Adrenal gland (tissue), 12 donors: ENCODE results near the gene HOXB2. TPM values are rescaled to one million over a fixed set of nuclear protein-coding genes. Genes with fewer than 3 reads are reported as not detected.

Experiments used
- DNase-seq, 7 donors: peaks; one replicate each; pipeline ENCODE4 v3.0.0-alpha.2; 2019 to 2020
- H3K27ac ChIP-seq, 5 donors: fragments of 200-600 bp; sonication (generic) in 4 of 5; 1 replicate in 3 of 5; 2 replicates in 2 of 5; pipeline versions ENCODE4 v1.5.1 to v1.8.0; 2016 to 2020; ENCODE audit warnings: mild to moderate bottlenecking in 1 of 5
- H3K27me3 ChIP-seq: fragments of 200-600 bp; 2 replicates; pipeline ENCODE4 v1.8.0; 2021
- H3K36me3 ChIP-seq, 2 donors: fragments of 200-600 bp; replicated peaks in 1 of 2; 1 replicate in 1 of 2; 2 replicates in 1 of 2; pipeline versions ENCODE4 v1.5.1 to v1.8.0; 2018 to 2022
- H3K4me1 ChIP-seq, 2 donors: fragments of 200-600 bp; replicated peaks in 1 of 2; 1 replicate in 1 of 2; 2 replicates in 1 of 2; pipeline versions ENCODE4 v1.5.1 to v1.8.0; 2018 to 2021
- H3K4me3 ChIP-seq, 4 donors: fragments of 200-600 bp; sonication (generic) in 3 of 4; one replicate each; pipeline ENCODE4 v1.5.1; 2016 to 2018
- H3K9me3 ChIP-seq, 3 donors: fragments of 200-600 bp; sonication (generic) in 1 of 3; replicated peaks in 1 of 3; 1 replicate in 2 of 3; 2 replicates in 1 of 3; pipeline versions ENCODE4 v1.5.1 to v1.8.0; 2016 to 2021
- POLR2A ChIP-seq, 2 donors: fragments of 450-650 bp; IDR thresholded peaks; one replicate each; pipeline ENCODE4 v1.6.1; 2017; ENCODE audit warnings: antibody characterized with exemption in 2 of 2, mild to moderate bottlenecking in 2 of 2, moderate library complexity in 1 of 2
- WGBS, 4 donors: extraction: QIAGEN DNeasy Blood & Tissue Kit in 2 of 4; methylation state at CpG; one replicate each; pipeline versions ENCODE4 v1.1.5 to v1.1.7; 2013 to 2017; 5-methylcytosine and 5-hydroxymethylcytosine counted together
- intact Hi-C, 2 donors: fragments of 100-400 bp; cut with DNase I; formaldehyde crosslinking; loops; one replicate each; pipeline versions ENCODE4 v1.14.1 to v1.15.0; 2022 to 2023
- polyA plus RNA-seq, 3 donors: library from polyadenylated mRNA; stranded (reverse); fragments of 200-250 nt in 2 of 3; fragments of 350-450 nt in 1 of 3; fragmentation: Illumina TruSeq in 1 of 3; extraction: RNeasy Lipid Tissue Mini Kit (QIAGEN cat#74804) in 1 of 3; gene quantifications; one replicate each; pipeline ENCODE4 v1.2.3, GENCODE V29; 2013 to 2014
- total RNA-seq, 9 donors: library from RNA; depleted of rRNA in 4 of 9; stranded (reverse); fragments of >200 nt in 4 of 9; fragments of 120-200 nt in 1 of 9; fragmentation: NEBNext Ultra II Directional in 1 of 9; extraction: Animal tissue kit (Norgen Biotek cat#: 25700) in 1 of 9; gene quantifications; one replicate each; pipeline versions ENCODE4 v1.1.0 to v1.2.4, GENCODE V29; 2013 to 2023
- TF ChIP-seq, protein P1 (sequence below), 6 experiments: fragments of 450-650 bp in 4 of 6; fragments of 200-600 bp in 2 of 6; sonication (generic) in 1 of 6; IDR thresholded peaks; 1 replicate in 5 of 6; 2 replicates in 1 of 6; pipeline versions ENCODE4 v1.5.1 to v1.8.0; 2016 to 2021; ENCODE audit warnings: antibody characterized with exemption in 6 of 6, mild to moderate bottlenecking in 2 of 6, moderate library complexity in 1 of 6
- donor health status: healthy with polysubstance abuse.
- donor health status: Bipolar disorder and iron deficiency.
- donor health status: DM: yes; HTN: yes; CAD: no.
- donor health status: DM: no; HTN: no; CAD: no.
- donor health status: DM: no; HTN: no; CAD: no.
- donor health status: DM: yes; HTN: yes; CAD: no.

The HOXB2 gene
- total and polyA plus RNA-seq, 12 donors = 6.3 to 73.6 (median 27.5) TPM

DNA sequence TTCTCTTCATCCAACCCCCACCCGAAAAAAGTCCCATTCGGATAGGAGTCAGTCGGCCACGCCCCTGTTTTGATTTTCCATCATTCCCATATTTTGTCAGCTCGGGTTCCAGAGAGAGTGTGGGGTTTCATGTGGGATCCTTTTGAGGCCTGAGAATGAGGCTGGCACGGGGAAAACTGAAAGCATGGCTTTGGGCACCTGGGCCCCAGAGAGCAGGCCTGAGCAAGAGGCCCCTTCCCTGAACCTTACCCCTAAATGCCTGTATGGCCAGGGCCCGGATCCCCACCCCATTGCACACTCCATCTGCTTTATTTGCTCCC, 37.8 kb upstream of the HOXB2 start:
- no peaks in the 10 kb centered on the region for H3K9me3 ChIP-seq
- H3K4me1 ChIP-seq = peaks cover 0 to 38% of the 10 kb centered on the region in 2 donors
- intact Hi-C loops = no loop called here
- H3K27me3 ChIP-seq = no peaks in the 10 kb centered on the region
- H3K27ac ChIP-seq = peak overlapping the region in 3 of 5 donors; percentile 76 to 86 (median 84)
- no peak for DNase-seq
- no peaks in the 10 kb centered on the region for H3K36me3 ChIP-seq
- H3K4me3 ChIP-seq = peak overlapping the region in 1 of 4 donors; percentile 62
- TF ChIP-seq POLR2A (IDR thresholded peaks at IDR 0.05) = no peak
- TF ChIP-seq, protein P1, sequence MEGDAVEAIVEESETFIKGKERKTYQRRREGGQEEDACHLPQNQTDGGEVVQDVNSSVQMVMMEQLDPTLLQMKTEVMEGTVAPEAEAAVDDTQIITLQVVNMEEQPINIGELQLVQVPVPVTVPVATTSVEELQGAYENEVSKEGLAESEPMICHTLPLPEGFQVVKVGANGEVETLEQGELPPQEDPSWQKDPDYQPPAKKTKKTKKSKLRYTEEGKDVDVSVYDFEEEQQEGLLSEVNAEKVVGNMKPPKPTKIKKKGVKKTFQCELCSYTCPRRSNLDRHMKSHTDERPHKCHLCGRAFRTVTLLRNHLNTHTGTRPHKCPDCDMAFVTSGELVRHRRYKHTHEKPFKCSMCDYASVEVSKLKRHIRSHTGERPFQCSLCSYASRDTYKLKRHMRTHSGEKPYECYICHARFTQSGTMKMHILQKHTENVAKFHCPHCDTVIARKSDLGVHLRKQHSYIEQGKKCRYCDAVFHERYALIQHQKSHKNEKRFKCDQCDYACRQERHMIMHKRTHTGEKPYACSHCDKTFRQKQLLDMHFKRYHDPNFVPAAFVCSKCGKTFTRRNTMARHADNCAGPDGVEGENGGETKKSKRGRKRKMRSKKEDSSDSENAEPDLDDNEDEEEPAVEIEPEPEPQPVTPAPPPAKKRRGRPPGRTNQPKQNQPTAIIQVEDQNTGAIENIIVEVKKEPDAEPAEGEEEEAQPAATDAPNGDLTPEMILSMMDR (IDR thresholded peaks at IDR 0.05) = no peak
- 41 to 65% (median 53%) methylated on average over 7 of the region's 7 CpGs for whole genome bisulfite sequencing, 4 donors

DNA sequence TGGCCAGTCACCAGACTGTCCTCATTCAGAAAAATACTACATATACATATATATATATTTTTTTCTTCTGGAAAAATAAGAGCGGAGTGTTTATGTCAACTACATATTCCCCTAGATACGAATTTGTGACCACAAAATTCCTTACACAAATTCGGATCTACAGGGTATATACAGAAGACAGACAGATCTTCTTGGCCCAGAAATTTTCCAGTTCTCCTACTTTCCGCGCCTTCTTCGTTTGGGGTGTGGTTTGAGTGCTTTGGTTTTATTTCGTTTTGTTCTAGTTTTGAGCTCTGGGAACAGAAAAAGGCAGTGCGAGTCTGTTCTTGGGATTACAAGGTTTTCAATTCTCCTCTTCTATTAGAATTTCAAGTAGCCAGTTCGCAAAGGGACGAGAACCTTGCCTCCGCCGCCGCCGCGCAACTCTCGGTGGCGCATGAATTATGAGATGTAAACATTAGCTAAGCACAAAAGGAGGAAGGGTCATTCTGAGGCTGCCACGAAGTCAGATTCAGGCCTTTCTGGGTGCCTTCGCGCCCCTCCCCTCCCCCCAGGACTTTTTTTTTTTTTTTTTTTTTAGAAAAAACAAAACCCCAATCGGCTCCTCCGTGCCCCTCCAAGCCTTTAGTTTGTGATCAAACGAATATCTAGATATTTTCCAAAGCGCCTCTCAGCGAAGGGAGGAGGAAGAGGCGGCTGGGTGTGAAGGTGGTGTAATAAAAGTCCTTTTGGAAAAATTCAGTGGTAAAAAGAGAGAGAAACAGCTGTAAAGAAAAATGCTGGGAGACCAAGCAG, 35.0 kb upstream of the HOXB2 start:
- H3K4me3 ChIP-seq = no peak overlapping the region
- peaks cover 3 to 36% of the 10 kb centered on the region in 2 donors for H3K4me1 ChIP-seq
- DNase-seq = no peak
- 58 to 71% (median 61%) methylated on average over 26 of the region's 26 CpGs for WGBS, 4 donors
- intact Hi-C loops = loop anchor here (5.0 kb wide), 1 partner anchor 38 kb away; no protein-coding TSS in a partner anchor
- no peak for TF ChIP-seq POLR2A (IDR thresholded peaks at IDR 0.05)
- TF ChIP-seq, protein P1 (IDR thresholded peaks at IDR 0.05) = no peak
- peak overlapping the region in 2 of 5 donors; percentile 84 to 86 for H3K27ac ChIP-seq
- H3K27me3 ChIP-seq = no peaks in the 10 kb centered on the region
- no peaks in the 10 kb centered on the region for H3K36me3 ChIP-seq
- H3K9me3 ChIP-seq = no peaks in the 10 kb centered on the region

DNA sequence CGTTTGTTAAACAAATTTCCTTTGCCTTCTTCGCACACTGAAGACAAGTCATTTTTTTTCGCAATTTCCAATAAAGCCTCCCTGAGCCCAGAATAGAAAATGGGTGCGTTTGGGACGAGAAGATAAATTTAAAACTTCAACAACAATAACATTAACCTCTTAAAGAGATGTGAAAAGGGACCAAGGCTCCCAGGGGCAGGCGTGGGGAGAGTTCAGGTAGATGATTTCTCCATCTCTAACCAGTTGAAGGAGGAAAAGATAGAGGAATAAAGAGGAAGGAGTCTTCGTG, 34.5 kb upstream of the HOXB2 start:
- Histone ChIP-seq H3K27ac (peak overlapping the region in 2 of 5 donors; percentile 84 to 87), H3K36me3 (no peaks in the 10 kb centered on the region), H3K27me3 (no peaks in the 10 kb centered on the region), H3K9me3 (no peaks in the 10 kb centered on the region), H3K4me3 (peak overlapping the region in 1 of 4 donors; percentile 85), H3K4me1 (peaks cover 3 to 36% of the 10 kb centered on the region in 2 donors)
- 52 to 65% (median 58%) methylated on average over 7 of the region's 7 CpGs for WGBS, 4 donors
- intact Hi-C loops = loop anchor here (5.0 kb wide), 1 partner anchor 37 kb away; no protein-coding TSS in a partner anchor
- TF ChIP-seq POLR2A (IDR thresholded peaks at IDR 0.05) = no peak
- TF ChIP-seq, protein P1 (IDR thresholded peaks at IDR 0.05) = no peak
- DNase-seq = no peak

DNA sequence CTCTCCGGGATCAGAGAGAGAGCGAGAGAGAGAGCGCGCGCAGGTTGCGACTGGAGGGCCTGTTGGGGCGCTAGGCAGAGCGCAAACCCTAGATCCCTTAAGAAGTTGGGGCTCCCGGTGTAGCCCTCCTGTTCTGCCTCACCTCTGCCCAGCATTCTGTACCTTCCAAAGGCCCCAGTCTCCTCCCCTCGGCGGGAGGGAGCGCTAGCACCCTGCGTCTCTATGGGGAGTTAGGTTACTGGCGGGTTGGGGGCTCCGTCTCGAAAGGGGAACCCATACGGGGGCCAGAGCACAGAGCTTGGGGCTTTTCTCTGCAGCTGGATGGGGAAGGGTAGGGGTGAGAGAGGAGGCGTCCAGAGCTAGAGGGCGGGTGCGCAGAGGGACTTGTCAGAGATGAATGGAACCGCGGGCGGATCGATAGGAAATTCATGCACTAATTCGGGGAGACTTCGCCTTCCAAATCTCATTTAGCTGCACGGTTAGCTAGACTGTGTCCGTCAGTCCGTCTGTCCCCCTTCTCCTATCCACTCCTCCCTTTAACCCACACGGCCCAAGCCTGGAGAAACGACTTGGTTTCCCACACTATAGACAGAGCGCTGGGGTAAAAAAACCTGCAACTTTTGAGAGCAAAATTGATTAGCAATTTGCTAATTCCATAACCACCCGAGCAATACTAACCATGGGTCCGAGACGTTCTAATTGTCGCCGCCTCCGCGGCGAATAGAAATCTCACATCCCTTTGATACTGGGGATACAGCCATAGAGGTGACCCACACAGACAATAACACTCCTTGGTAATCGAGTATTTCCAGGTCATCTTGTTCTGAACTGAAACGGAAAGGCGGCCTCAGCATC, 33.9 kb upstream of the HOXB2 start:
- Histone ChIP-seq H3K27me3 (no peaks in the 10 kb centered on the region), H3K36me3 (no peaks in the 10 kb centered on the region), H3K4me1 (peaks cover 3 to 30% of the 10 kb centered on the region in 2 donors), H3K4me3 (peak overlapping the region in 2 of 4 donors; percentile 45 to 85), H3K9me3 (no peaks in the 10 kb centered on the region), H3K27ac (peak overlapping the region in 3 of 5 donors; percentile 45 to 87 (median 83))
- TF ChIP-seq, protein P1 (IDR thresholded peaks at IDR 0.05) = no peak
- TF ChIP-seq POLR2A (IDR thresholded peaks at IDR 0.05) = no peak
- WGBS, 4 donors = 21 to 27% (median 24%) methylated on average over 31 to 43 of the region's 43 CpGs
- intact Hi-C loops = loop anchor here (5.0 kb wide), 1 partner anchor 37 kb away; no protein-coding TSS in a partner anchor
- no peak for DNase-seq
